ENCODE data around the gene ABO. TPM values are rescaled to one million over a fixed set of nuclear protein-coding genes. Genes with fewer than 3 reads are reported as not detected.
"Not testable (repeated sequence)": the region's sequence is repeated elsewhere in the genome, so short reads cannot be mapped to it uniquely, and the experiment has no call there.

ABO gene
- total RNA-seq, 1 experiment from 2014 or later, result not detected

DNA sequence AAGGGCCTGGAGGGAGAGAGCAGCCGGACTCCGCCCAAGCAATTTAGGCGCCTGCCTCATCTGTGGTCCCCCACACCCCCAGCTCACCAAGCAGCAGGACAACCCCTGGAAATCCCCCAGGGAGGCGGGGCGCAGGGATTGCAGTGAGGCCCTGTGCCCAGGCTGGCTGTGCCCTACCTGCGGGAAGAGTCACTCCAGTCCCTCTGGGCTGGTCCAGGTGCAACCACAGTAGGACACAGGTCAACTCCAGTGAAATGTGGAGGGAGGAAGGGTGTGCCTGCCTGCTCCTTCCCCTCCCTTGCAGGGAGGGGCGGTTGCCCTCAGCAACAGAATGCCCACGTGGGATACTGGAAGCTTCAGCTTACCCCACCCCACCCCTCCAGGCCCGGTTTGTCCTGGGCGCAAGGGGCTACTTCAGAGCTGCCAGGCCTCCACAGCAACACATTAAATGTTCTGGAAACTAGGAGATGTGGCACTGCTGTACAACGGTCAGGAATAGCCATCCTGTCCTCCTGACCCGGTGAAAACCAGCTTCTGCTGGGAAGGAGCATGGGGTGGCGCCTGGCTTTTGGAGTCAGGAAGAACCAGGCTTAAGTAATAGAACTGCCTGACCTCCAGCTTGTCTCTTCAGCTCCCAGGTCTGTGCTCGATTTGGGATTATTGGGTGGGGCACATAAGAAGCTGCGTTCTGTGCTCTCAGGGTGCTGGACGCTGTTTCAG is 22.5 kb downstream of the ABO start:
- Histone ChIP-seq H3K4me3 (no peak overlapping the region), H3K36me3 (no peaks in the 10 kb centered on the region), H3K4me1 (replicated peaks) (no peaks in the 10 kb centered on the region), H3K27ac (no peak overlapping the region), H3K27me3 (replicated peaks) (peaks cover 24% of the 10 kb centered on the region), H3K9me3 (replicated peaks) (no peaks in the 10 kb centered on the region)
- no peak for DNase-seq (ENCODE audit: low read depth in 1 of 2, low spot score in 2 of 2)

DNA sequence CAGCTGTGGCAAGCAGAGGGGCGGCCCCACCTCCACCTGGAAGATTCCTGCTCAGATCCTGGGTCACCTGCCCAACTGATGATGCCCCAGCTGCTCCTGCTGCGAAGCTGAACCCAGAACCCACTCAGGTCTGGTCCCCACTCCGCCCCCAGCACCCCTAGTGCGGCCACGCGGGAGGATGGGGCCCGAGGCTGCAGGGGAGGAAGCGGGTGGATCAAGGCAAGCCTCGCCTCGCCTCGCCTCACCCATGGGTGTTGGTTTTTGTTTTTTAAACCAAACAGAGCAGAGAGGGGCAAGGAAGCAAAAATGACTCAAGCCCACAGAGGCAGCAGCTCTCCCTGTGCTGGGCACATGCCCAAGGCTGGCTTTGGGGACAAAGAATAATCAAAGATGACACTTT is 23.2 kb downstream of the ABO start:
- Histone ChIP-seq H3K9me3 (replicated peaks) (no peaks in the 10 kb centered on the region), H3K27ac (no peak overlapping the region), H3K4me3 (no peak overlapping the region), H3K27me3 (replicated peaks) (peaks cover 24% of the 10 kb centered on the region), H3K4me1 (replicated peaks) (no peaks in the 10 kb centered on the region), H3K36me3 (no peaks in the 10 kb centered on the region)
- DNase-seq (ENCODE audit: low read depth in 1 of 2, low spot score in 2 of 2), result no peak

DNA sequence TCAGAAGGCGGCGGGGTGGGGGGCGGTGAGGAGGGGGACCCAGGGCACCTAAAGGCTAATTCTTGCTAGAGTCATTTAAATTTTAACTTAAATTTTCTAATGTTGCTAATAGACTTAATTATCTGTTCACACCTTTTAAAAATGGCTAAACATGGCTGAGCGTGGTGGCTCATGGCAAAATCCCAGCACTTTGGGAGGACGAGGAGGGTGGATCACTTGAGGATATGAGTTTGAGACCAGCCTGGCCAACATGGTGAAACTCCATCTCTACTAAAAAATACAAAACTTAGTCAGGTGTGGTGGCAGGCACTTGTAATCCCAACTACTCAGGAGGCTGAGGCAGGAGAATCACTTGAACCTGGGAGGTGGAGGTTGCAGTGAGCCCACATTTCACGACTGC is 23.8 kb downstream of the ABO start:
- not testable (repeated sequence) for H3K4me1 ChIP-seq (replicated peaks); H3K4me3 ChIP-seq; H3K36me3 ChIP-seq; H3K27ac ChIP-seq; DNase-seq (ENCODE audit: low read depth in 1 of 2, low spot score in 2 of 2); H3K9me3 ChIP-seq (replicated peaks)
- H3K27me3 ChIP-seq (replicated peaks), result peaks cover 24% of the 10 kb centered on the region

DNA sequence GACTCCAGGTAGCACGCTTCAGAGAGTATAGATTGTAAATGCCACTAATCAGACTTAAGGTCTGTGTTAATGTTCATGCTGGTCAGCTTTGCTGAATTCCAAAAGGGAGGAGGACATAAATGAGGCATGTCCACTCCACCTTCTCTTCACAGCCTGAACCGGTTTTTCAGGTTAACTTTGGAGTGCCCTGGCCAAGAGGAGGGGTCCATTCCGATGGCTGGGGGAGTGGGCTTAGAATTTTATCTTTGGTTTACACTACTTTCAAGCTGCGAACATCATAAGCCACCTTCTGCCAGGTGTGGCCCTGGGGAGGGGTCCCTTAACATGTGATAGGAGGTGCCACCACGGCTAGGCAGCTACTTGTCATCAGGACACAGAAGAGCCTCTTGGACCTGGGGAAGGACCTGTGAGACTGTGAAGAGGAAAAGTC is 24.2 kb downstream of the ABO start:
- Histone ChIP-seq H3K36me3 (no peaks in the 10 kb centered on the region), H3K27ac (no peak overlapping the region), H3K4me3 (no peak overlapping the region), H3K9me3 (replicated peaks) (no peaks in the 10 kb centered on the region), H3K4me1 (replicated peaks) (no peaks in the 10 kb centered on the region), H3K27me3 (replicated peaks) (peaks cover 24% of the 10 kb centered on the region)
- DNase-seq (ENCODE audit: low read depth in 1 of 2, low spot score in 2 of 2), result no peak

DNA sequence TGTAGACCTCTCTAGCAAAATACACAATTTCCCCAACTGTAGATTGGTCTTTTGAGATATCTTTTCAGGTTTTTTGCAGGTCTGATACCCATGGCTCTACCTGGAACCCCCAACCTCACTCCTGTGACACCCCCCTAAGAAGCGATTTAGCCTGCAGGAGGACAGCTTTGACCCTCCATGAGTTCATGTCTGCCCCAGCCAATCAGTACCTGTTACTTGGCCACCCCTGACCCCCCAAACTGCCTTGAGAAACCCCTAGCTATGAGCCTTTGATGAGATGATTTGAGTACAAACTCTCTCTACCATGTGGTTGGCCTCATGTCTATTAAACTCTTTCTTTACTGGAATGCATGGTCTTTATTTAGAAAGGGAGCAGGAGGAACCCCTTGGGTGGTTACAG is 25.7 kb downstream of the ABO start:
- Histone ChIP-seq H3K27ac (no peak overlapping the region), H3K9me3 (replicated peaks) (no peaks in the 10 kb centered on the region), H3K36me3 (no peaks in the 10 kb centered on the region), H3K27me3 (replicated peaks) (peaks cover 32% of the 10 kb centered on the region), H3K4me1 (replicated peaks) (no peaks in the 10 kb centered on the region), H3K4me3 (no peak overlapping the region)
- DNase-seq (ENCODE audit: low read depth in 1 of 2, low spot score in 2 of 2), result no peak

DNA sequence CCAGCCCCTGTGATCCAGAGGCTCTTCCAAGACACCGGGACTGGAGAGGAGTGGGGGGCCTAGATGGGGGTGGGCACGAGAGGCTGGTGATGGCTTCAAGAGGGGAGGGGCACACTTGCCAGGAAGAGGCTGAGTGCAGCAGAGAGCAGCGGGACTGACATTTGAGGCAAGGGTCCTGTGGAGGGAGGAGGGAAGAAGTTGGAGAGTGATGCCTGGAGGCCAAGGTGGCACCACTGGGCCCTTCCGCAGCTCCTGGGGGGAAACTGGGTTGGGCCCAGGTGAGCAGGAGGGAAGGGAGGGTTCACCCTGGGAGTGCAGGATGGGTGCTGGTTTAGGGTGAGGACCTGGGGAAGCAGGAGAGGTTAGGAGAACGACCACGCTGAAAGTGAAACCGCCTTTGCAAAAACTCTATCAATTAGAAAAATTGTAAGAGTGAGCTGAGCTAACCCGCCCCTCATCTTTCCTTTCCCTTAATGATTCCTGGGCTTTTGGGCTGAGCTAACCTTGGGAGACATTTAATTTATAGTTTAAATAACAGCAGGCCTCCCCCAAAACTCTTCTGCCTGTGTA is 26.2 kb downstream of the ABO start:
- no peak overlapping the region for H3K27ac ChIP-seq
- no peaks in the 10 kb centered on the region for H3K36me3 ChIP-seq
- H3K4me1 ChIP-seq (replicated peaks), result no peaks in the 10 kb centered on the region
- H3K27me3 ChIP-seq (replicated peaks), result peaks cover 35% of the 10 kb centered on the region
- H3K9me3 ChIP-seq (replicated peaks), result no peaks in the 10 kb centered on the region
- H3K4me3 ChIP-seq, result no peak overlapping the region
- DNase-seq (ENCODE audit: low read depth in 1 of 2, low spot score in 2 of 2), result no peak

DNA sequence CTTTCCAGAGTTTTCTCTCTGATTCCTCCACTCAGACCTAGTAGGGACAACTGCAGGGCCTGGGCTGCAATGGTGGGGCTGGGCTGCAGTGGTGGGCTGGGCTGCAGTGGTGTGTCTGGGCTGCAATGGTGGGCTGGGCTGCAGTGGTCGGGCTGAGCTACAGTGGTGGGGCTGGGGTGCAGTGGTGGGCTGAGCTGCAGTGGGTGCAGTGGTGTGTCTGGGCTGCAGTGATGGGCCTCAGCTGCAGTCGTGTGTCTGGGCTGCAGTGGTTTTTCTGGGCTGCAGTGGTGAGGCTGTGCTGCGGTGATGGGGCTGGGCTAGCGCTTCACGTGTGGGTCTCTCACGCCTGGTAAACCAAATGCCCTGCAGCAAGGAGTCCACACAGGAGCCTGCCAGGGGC is 27.4 kb downstream of the ABO start:
- H3K27me3 ChIP-seq (replicated peaks), result peaks cover 39% of the 10 kb centered on the region
- H3K4me3 ChIP-seq, result no peak overlapping the region
- no peaks in the 10 kb centered on the region for H3K36me3 ChIP-seq
- H3K27ac ChIP-seq, result no peak overlapping the region
- no peaks in the 10 kb centered on the region for H3K4me1 ChIP-seq (replicated peaks)
- no peaks in the 10 kb centered on the region for H3K9me3 ChIP-seq (replicated peaks)
- DNase-seq (ENCODE audit: low read depth in 1 of 2, low spot score in 2 of 2), result no peak

DNA sequence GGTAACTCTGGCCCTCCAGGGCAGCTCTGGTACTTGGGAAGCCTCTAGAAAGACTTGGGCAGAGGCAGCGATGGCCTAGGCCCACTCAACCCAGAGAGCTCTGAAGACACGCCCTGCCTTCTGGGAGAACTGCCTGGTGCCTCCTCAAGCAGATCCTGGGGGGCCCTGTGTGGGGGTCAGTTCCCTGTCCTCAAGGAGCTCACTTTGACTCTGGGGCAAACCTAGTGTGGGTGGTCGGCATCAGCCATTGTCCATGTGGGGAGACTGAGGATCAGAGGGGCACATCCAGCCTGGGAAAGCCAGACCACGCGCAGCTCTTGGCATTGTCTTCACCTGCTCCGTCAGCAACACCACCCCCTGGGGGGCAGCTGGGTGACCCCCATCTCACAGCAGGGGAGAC is 28.0 kb downstream of the ABO start:
- no peak overlapping the region for H3K27ac ChIP-seq
- no peak overlapping the region for H3K4me3 ChIP-seq
- no peaks in the 10 kb centered on the region for H3K36me3 ChIP-seq
- no peak for DNase-seq (ENCODE audit: low read depth in 1 of 2, low spot score in 2 of 2)
- H3K9me3 ChIP-seq (replicated peaks), result no peaks in the 10 kb centered on the region
- H3K4me1 ChIP-seq (replicated peaks), result no peaks in the 10 kb centered on the region
- peaks cover 43% of the 10 kb centered on the region for H3K27me3 ChIP-seq (replicated peaks)

DNA sequence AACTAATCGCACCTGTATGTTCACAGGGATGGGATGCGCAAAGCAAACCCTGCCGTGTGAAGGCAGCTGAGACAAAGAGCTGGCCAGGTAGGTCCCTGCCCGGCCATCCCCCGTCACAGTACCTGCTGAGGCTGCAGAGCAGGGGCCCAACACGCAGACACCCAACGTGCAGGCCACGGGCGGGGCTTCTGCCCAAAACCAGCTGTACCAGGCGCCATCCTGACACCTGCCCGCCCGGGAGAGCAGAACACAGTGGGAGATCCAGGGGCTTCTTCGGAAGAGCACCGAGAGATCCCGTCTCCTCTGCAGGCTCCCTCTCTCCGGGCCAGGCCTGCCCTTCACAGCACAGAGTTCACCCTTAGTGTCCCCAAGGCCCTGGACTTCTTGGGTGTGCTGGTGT is 28.4 kb downstream of the ABO start:
- no peak for DNase-seq (ENCODE audit: low read depth in 1 of 2, low spot score in 2 of 2)
- Histone ChIP-seq H3K4me1 (replicated peaks) (no peaks in the 10 kb centered on the region), H3K4me3 (no peak overlapping the region), H3K27me3 (replicated peaks) (peaks cover 46% of the 10 kb centered on the region), H3K27ac (no peak overlapping the region), H3K9me3 (replicated peaks) (no peaks in the 10 kb centered on the region), H3K36me3 (no peaks in the 10 kb centered on the region)

DNA sequence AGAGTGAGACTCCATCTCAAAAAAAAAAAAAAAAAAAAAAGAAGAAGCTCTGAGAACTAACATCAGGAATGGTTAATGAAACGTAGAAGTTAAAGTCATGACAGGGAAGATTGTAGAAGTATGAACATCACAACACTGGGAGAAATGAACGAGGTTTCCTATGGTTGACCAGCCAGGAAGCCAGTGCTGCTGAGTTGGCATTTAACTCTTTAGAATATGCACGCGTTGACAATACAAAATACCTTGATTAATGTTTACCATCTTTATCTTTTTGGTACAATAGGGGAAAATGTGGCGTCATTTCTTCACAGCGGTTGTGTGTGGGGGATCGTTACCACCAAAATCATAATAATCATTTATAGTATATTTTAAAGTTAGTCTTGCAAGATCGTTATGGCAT is 32.0 kb downstream of the ABO start:
- Histone ChIP-seq H3K9me3 (replicated peaks) (no peaks in the 10 kb centered on the region), H3K27ac (no peak overlapping the region), H3K4me1 (replicated peaks) (no peaks in the 10 kb centered on the region), H3K36me3 (no peaks in the 10 kb centered on the region), H3K4me3 (no peak overlapping the region), H3K27me3 (replicated peaks) (peaks cover 24% of the 10 kb centered on the region)
- DNase-seq (ENCODE audit: low read depth in 1 of 2, low spot score in 2 of 2), result no peak

DNA sequence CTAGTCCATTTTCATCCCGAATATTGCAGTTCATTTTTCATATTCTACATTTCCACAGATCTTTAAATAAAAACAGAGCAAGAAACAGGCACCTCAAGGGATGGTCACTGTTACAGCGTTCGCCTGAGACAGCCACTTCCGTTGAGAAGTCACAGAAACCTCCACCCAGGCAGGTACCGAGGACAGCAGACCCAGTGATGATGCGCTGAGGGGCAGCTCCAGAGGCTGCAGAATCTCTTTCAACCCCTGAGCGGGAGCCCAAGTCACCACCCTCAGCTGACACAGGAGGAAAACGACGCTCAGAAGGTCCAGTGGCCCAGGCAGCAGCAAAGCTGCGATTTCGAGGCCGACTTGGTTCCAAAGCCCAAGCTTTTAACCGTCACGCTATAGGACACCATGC is 32.8 kb downstream of the ABO start:
- peaks cover 22% of the 10 kb centered on the region for H3K27me3 ChIP-seq (replicated peaks)
- DNase-seq (ENCODE audit: low read depth in 1 of 2, low spot score in 2 of 2), result no peak

DNA sequence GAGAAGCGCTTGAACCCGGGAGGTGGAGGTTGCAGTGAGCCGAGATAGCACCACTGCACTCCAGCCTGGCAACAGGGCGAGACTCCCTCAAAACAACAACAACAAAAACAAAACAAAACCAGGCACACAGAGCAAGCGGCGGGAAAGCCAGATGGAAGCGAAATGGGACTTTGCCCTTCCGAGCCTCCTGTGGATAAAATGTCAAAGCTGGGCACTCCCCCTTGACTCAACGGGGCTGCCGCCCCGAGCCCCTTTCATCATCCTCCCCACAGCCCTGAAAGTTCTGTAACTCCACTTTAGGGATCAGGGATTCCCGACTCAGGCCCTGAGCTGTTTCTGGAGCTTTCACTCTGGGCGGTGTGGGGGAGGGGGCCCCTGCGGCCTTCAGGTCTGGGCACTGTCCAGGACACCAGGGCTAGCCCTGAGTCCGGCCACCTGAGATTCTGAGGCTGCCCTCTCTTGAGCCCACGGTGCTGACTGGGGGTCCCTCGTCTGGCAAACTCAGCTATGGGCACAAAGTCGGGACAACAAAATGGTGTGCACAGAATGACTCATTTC is 35.4 kb downstream of the ABO start:
- Histone ChIP-seq H3K27me3 (replicated peaks) (peaks cover 15% of the 10 kb centered on the region), H3K4me1 (replicated peaks) (no peaks in the 10 kb centered on the region), H3K27ac (no peak overlapping the region), H3K4me3 (no peak overlapping the region), H3K36me3 (no peaks in the 10 kb centered on the region), H3K9me3 (replicated peaks) (no peaks in the 10 kb centered on the region)
- no peak for DNase-seq (ENCODE audit: low read depth in 1 of 2, low spot score in 2 of 2)

More for the DNA sequence above, 32.8 kb downstream of the ABO start:
- no peaks in the 10 kb centered on the region for H3K36me3 ChIP-seq
- no peak overlapping the region for H3K27ac ChIP-seq
- no peaks in the 10 kb centered on the region for H3K4me1 ChIP-seq (replicated peaks)
- no peak overlapping the region for H3K4me3 ChIP-seq
- H3K9me3 ChIP-seq (replicated peaks), result no peaks in the 10 kb centered on the region

DNA sequence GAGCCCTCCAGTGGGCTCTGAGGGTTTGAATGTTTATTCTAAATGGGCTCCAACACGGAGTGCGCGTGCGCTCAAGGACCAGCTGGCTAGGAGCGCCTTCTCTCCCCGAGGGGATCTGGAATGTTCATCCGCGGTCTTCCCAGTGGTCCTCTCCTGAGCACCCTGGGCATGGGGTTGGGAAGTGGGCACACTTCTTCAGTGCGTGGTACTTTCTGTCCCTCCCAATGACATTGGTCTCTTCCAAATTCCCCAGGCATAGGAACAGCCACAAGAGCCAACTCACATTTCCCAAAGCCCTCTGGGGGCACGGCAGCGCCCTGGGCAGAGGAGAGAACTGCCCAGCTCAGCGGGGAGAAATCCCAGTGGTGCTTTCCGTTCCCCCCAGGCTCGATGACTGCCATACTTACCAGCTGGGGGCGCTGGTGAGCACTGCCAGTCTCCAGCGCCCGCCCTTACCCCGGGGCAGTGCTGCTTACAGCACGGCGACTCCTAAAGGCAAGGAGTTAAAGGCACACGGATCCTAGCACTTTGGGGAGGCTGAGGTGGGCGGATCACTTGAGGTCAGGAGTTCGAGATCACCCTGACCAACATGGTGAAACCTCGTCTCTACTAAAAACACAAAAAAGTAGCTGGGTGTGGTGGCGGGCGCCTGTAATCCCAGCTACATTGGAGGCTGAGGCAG is 36.0 kb downstream of the ABO start:
- Histone ChIP-seq H3K4me1 (replicated peaks) (no peaks in the 10 kb centered on the region), H3K27ac (no peak overlapping the region), H3K4me3 (no peak overlapping the region), H3K9me3 (replicated peaks) (no peaks in the 10 kb centered on the region), H3K27me3 (replicated peaks) (peaks cover 12% of the 10 kb centered on the region), H3K36me3 (no peaks in the 10 kb centered on the region)
- peak in 1 of 2 experiments; percentile 6 for DNase-seq (ENCODE audit: low read depth in 1 of 2, low spot score in 2 of 2)

DNA sequence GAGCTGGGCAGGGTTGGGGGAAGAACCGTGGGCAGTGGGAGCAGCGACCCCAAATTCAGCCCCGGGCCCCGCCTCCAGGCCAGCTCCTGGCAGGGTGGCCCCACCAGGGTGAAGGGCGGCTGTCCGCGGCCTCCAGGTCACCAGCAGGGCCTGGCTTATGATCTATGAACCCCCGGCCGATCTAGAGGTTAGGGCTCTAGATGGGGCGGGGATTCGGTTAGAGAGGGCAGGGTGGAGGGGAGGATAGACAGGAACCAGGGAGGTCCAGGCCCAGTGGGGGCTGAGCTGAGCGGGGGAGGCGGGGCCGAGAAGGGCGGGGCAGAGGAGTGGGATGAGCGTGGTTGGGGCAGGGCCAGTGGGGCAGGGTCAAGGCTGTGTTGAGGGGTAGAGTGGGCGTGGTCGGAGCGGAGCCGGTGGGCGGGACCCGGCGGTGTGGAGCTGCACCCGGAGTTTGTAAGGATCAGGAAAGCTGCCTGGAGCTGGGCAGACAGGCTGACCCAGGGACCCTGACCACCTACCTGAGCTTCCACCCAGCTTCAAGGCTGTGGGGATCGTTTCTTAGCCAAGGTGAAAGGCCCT is 36.6 kb downstream of the ABO start:
- Histone ChIP-seq H3K36me3 (no peaks in the 10 kb centered on the region), H3K9me3 (replicated peaks) (no peaks in the 10 kb centered on the region), H3K27ac (no peak overlapping the region), H3K4me3 (no peak overlapping the region), H3K27me3 (replicated peaks) (peaks cover 6% of the 10 kb centered on the region; the same call in 1 of the 2 replicates), H3K4me1 (replicated peaks) (no peaks in the 10 kb centered on the region)
- DNase-seq (ENCODE audit: low read depth in 1 of 2, low spot score in 2 of 2), result no peak
